ENCODE data around the gene CBR1.

DNA sequence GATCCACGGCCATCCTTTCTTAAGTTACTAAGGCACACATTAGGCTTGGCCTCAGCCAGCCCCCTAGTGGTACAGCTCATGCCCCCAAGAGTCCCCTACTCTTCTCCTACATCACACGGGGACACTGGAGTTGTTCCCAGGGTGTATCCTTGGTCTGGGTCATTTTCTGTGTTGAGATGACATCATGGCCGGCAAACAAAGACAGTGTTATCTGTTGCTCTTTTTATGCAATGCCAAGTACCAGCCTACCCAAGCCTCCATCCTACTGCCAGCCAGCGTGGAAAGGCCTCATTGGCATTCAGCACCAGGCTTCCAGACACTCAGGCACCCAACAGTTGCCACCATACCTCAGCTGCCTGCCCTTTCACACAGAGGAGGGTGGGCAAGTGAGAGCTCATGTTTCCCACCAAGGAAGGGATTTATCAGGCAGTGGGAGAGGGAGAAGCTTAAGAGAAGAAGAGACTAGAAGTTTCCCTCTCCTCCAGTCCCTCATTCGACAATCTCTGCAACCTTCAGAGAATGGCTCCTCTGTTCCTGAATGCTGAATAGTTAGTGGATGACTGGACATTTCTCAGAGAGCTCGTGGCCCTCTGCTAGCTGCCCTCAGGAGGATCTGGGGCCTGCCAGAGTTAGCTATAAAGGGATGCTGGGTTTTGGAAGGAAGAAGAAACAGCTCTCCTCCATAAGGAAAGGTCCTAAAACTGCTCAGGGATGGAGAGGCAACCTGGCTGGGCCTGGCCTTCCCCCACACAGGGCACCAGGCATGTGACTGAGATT is 17.7 kb downstream of the CBR1 start:
- TF ChIP-seq POLR2AphosphoS5 (IDR thresholded peaks at IDR 0.05) (no peak), POLR2A (IDR thresholded peaks at IDR 0.05; ENCODE audit: low read depth) (no peak)
